ENCODE data around the gene PFN3.
"Not testable (repeated sequence)": the region's sequence is repeated elsewhere in the genome, so short reads cannot be mapped to it uniquely, and the experiment has no call there.

Gene PFN3

DNA sequence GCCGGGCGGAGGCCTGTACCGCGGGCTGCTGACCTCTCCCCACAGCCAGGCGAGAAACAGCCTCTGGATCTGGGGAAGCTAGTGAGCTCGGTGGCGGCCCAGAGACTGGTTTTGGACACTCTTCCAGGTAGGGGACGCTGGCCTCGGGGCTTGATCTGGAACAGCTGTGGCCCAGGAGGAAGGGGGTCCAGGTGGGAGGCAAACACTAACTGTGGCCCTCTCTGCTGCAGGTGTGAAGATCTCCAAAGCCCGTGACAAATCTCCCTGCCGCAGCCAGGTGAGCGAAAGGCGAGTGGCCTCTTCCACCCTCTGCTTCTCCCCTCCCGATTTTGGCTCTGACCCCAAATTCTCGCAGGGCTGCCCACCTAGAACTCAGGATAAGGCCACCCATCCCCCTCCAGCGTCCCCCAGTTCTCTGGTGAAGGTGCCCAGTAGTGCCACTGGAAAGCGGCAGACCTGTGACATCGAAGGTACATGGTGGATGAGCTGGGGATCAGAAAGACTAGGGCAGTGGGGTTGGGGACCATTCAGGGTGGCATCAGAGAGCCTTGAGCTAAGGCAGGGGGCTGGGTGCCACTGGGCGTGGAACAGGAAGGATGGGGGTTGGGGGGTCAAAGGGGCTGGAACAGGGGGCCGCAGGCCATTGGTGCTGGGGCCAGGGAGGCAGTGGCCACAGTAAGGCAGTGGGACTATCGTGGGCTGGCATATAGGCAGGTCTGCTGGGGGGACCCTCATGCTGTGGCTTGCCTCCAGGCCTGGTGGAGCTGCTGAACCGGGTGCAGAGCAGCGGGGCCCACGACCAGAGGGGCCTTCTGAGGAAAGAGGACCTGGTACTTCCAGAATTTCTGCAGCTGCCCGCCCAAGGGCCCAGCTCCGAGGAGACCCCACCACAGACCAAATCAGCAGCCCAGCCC lies 29.1 kb downstream of the PFN3 start:
- DNase-seq = no peak

- peak; percentile 69 for DNase-seq
Measured at GRCh38 chr5:177370488-177371119, 29.9 kb downstream of the PFN3 start.

DNA sequence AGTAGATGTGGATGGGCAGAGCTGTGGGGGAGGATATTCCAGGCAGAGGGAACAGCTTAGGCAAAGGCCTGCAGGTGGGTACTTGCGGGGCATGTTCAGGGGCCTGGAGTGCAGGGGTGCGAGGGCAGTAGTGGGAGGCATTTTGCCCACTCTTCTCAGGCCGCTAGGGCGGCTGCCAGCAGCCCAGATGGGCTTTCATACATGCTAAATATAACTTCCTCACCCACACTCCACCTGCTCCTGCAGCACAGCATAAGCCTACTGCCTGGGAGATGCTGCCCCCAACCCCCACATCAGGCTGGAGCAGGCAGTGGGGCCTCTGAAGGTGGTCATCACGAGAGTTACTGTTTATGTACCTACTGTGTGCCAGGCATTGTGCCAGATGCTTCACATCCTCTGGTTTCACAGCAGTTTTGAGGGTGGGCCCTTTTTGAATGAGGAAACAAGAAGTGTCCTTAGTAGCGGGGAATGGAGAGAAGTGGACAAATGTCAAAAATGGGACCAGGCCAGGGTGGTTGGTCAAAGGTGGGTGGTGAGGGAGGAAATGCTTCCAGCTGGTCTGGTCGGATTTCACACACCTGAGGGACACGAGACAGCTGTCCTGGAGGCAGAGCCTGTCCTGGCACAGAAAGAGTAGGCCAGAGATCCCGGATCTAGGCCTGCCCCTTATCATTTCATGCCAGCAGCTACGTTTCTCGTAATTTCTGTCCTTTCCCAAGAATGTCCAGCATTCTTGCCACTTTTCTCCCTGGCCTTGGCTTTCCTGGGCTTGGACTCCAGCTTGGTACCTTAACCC lies 30.6 kb downstream of the PFN3 start:
- no peak for DNase-seq

GRCh38 chr5:177368869-177369644 lies 31.4 kb downstream of the PFN3 start:
- no peak for DNase-seq

- DNase-seq = no peak
Measured at GRCh38 chr5:177367981-177368868, 32.2 kb downstream of the PFN3 start.

DNA sequence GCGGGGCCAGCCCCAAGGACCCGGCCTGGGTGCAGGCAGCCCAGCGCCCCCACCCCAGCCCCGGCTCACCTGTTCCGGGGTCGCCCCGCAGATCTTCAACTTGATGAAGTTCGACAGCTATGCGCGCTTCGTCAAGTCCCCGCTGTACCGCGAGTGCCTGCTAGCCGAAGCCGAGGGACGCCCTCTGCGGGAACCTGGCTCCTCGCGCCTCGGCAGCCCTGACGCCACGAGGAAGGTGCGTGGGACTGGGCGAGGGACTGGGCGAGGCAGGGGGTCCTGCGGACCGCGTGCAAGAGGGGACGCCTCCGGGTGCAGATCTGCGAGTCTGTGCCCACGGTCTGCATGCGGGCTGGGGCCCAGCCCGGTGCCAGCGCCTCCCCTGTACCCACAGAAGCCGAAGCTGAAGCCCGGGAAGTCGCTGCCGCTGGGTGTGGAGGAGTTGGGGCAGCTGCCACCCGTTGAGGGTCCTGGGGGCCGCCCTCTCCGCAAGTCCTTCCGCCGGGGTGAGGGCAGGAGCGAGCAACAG lies 33.1 kb downstream of the PFN3 start:
- no peak for DNase-seq

- DNase-seq = no peak
Measured at GRCh38 chr5:177366528-177367322, 33.7 kb downstream of the PFN3 start.

DNA sequence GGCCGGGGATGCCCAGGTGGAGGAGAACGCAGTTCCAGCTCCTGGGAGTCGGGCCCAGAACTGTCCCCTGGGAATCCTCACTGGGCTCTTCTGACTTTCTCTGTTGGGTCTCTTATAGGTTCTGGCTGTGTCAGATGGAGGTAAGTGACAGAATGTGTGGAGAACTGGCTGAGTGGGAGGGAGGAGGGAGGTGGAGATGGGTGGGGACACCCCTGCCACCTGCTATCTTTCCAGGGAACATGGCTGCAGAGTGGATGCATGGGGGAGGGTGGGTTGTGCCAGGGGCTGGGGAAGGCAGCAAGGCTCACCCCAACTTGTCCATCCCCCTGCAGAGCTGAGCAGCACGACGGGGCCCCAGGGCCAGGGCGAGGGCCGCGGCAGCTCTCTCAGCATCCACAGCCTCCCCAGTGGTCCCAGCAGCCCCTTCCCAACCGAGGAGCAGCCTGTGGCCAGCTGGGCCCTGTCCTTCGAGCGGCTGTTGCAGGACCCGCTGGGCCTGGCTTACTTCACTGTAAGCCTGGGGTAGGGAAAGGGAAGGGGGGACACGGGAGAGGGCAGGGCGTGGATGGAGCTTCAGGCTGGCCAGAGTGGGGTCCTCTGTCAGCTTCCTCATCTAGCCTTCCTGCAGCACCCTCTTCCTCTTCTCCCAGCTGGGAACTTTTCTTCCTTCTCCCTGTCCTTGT lies 34.5 kb downstream of the PFN3 start:
- no peak for DNase-seq

DNA sequence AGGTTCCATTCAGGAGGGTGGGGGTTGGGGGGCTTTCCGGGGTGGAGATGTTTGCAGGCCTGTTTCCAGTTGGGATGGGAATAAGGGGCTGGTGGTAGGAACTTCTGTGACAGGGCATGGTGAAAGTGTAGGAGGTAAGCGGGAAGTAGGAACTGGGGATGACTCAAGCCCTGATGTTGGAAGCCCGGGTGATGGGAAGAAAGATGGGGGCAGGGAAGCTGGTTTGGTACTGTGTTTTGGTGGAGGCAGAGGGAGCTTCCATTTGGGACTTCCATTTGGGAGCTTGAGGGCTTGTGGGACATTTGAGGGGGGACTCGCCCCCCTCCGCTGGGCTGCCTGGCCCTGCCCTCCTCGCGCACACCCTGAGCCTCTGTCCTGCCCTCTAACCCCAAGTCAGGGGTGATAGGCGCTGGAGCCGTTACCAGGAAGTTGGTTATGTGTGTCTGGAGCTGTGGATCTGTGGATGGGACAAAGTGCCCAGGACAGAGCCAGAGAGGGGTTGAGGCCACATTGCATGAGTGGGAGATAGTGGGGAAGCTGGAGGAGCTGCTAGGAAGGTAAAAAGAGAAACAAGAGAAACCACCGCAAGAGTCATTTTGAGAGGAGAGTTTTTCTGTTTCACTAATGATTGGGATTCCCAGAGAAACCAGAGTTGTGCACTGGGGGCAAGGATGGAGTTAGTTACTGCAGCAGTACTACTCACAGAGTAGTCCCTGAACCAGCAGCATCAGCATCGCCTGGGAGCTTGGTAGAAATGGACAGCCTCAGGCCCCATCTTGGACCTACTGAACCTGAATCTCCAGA lies 36.1 kb downstream of the PFN3 start:
- no peak for DNase-seq

GRCh38 chr5:177363565-177363964 lies 36.9 kb downstream of the PFN3 start:
- DNase-seq = no peak

- DNase-seq = peak; percentile 58
Measured at GRCh38 chr5:177362610-177363507, 37.6 kb downstream of the PFN3 start.

DNA sequence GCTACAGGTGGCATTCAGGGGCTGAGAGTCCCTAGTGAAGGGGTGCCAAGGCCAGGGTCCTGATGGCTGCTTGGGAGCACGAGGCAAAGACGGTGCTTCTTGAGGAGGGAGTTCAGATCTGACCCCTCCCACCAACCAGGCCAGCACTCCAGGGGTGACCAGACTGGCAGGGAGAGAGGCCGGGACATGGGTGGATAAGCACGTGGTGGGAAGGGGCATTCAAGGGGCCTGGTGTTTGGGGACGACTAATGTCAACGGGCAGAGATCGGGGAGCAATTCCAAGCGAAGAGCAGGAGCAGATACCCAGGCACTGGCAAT lies 38.2 kb downstream of the PFN3 start:
- DNase-seq = no peak

DNA sequence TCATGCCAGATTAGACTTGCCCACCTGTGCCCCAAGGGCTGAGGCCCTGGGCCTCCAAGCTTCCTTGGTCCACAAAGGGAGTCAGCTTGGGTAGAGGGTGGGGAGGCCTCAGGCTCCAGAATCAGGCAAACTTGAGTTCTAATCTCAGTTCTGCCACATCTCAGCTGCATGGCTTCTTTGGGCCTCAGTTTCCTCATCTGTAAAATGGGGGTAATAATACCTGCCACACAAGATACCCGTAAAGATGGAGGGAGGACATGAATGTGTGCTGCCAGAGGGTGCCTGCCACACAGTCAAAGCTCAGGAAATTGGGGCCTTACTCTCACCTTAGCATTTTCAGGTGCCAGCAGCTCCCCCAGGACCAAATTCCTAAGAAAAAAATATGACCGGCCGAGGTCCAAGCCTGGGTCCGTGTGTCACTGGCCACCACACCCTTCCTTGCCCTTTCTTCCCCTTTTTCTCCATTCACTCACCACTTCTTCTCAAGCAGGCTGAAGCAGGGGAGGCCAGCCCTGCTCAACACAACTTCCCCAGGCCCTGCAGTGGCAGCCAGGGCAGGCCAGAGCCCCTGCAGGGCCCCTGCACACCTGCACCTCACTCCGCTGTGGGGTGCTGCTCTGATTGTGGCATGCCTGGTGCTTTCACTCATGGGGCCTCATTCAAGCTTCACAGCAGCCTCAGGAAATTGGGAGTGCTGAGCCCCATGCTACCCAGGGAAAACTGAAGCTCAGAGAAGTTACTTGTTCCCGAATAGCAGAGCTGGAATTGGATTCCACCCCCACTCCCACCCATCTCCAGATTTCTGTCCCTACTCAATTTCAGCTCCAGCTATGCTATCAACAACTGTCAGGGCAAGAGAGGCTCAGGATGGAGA lies 38.8 kb downstream of the PFN3 start:
- no peak for DNase-seq

- DNase-seq = not testable (repeated sequence)
Measured at GRCh38 chr5:177360740-177361139, 39.7 kb downstream of the PFN3 start.

DNA sequence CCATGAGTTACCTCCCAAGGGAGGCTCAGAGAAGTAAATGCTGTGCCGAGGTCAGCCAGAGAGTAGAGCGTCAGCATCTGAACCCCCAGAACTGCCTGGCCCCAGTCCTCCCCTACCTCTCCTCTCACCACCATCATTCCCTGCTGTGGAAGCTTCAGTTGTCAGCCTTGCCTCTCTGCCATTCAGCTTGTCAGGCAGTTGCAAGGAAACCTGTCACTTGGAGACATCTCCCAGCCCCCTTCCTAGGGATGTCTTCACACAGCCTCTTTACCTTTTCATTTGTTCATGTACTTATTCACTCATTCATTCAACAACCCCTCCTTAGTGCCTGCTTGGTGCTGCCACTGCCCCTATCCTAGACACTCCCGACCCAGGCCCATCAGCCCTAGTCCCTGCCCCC lies 40.6 kb downstream of the PFN3 start:
- no peak for DNase-seq

GRCh38 chr5:177359451-177359851 lies 41.0 kb downstream of the PFN3 start:
- no peak for DNase-seq

GRCh38 chr5:177358370-177358819 lies 42.1 kb downstream of the PFN3 start:
- no peak for DNase-seq

All from NCI-H1105 treated with DMSO at 0.1 percent for 48 hours (cell line).